Body of pancreas (tissue), 4 donors: ENCODE data around the gene PDYN. TPM values are rescaled to one million over a fixed set of nuclear protein-coding genes. Genes with fewer than 3 reads are reported as not detected.
A peak's percentile ranks its signal among the peaks of the same experiment; 100 is the strongest.

Experiments
- ATAC-seq: fragments of 150-250 bp; one replicate; pipeline ENCODE4 v1.9.1; 2016
- DNase-seq, 4 donors: peaks; one replicate each; pipeline ENCODE4 v3.0.0-alpha.2; 2019
- H3K27ac ChIP-seq, 4 donors: fragments of 200-600 bp; sonication (generic); 1 replicate in 3 of 4; 2 replicates in 1 of 4; pipeline versions ENCODE4 v1.5.1 to v1.6.1; 2016 to 2019; ENCODE audit warnings: mild to moderate bottlenecking in 1 of 4, mixed read lengths in 1 of 4, moderate library complexity in 1 of 4
- H3K27me3 ChIP-seq, 2 donors: fragments of 200-600 bp; sonication (generic); one replicate each; pipeline ENCODE4 v1.6.0; 2016; ENCODE audit warnings: mild to moderate bottlenecking in 1 of 2
- H3K36me3 ChIP-seq, 2 donors: fragments of 200-600 bp; sonication (generic); replicated peaks in 1 of 2; 2 replicates each; pipeline ENCODE4 v1.5.1; 2016; ENCODE audit warnings: low read depth in 2 of 2; ENCODE audit not compliant: insufficient read depth in 1 of 2
- H3K4me1 ChIP-seq: fragments of 200-600 bp; sonication (generic); one replicate; pipeline ENCODE4 v1.6.0; 2016
- H3K4me3 ChIP-seq, 2 donors: fragments of 200-600 bp; sonication (generic); 1 replicate in 1 of 2; 2 replicates in 1 of 2; pipeline ENCODE4 v1.5.1; 2016 to 2019
- H3K9me3 ChIP-seq, 3 donors: fragments of 200-600 bp; sonication (generic); 1 replicate in 2 of 3; 2 replicates in 1 of 3; pipeline ENCODE4 v1.5.1; 2016
- CTCF ChIP-seq, 7 experiments: fragments of 450-650 bp in 4 of 7; fragments of 200-600 bp in 3 of 7; sonication (generic) in 3 of 7; IDR thresholded peaks; one replicate each; pipeline ENCODE4 v1.5.1; 2016 to 2019; ENCODE audit warnings: antibody characterized with exemption in 7 of 7
- POLR2A ChIP-seq, 3 donors: fragments of 450-650 bp; IDR thresholded peaks; one replicate each; pipeline ENCODE4 v1.6.1; 2016; ENCODE audit warnings: antibody characterized with exemption in 3 of 3, mild to moderate bottlenecking in 2 of 3
- WGBS, 2 donors: methylation state at CpG; one replicate each; pipeline ENCODE4 v1.1.5; 2017; 5-methylcytosine and 5-hydroxymethylcytosine counted together
- intact Hi-C: fragments of 100-400 bp; cut with DNase I; formaldehyde crosslinking; loops from one replicate; pipeline ENCODE4 v1.15.1; 2023
- total RNA-seq, 2 donors: library from RNA; depleted of rRNA; stranded (reverse); fragments of >200 nt; gene quantifications; one replicate each; pipeline ENCODE4 v1.1.0, GENCODE V29; 2016

PDYN gene
- total RNA-seq, 2 donors from 2014 or later: not detected

GRCh38 chr20:1949347-1950100, 44.3 kb downstream of the PDYN start:
- no peak for ATAC-seq
- H3K4me1 ChIP-seq: peaks cover 14% of the 10 kb centered on the region
- no peak overlapping the region for H3K27ac ChIP-seq
- H3K4me3 ChIP-seq: no peak overlapping the region
- 72 to 73% methylated on average over 2 of the region's 2 CpGs for WGBS, 2 donors
- DNase-seq: no peak
- H3K27me3 ChIP-seq: no peaks in the 10 kb centered on the region
- H3K36me3 ChIP-seq: no peaks in the 10 kb centered on the region
- intact Hi-C loops: no loop called here
- H3K9me3 ChIP-seq: no peaks in the 10 kb centered on the region
- TF ChIP-seq CTCF (IDR thresholded peaks at IDR 0.05) (no peak), POLR2A (IDR thresholded peaks at IDR 0.05) (no peak)

DNA sequence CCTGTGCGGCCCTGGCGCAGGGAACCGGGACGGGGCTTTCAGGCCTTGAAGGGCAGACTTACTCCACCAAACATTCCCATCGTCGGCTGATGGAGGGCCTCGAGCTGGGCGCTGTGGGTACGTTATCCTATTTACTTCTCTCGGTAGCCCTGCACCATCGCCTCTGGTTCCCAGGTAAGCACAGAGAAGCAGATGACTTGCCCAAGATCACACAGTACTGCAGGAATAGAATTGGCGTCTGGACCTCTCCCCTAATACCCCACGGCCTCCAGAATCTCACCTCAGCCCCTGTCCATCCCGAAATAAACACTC, 46.4 kb downstream of the PDYN start:
- no peaks in the 10 kb centered on the region for H3K9me3 ChIP-seq
- DNase-seq: no peak
- no peaks in the 10 kb centered on the region for H3K27me3 ChIP-seq
- 44 to 56% methylated on average over 11 to 14 of the region's 14 CpGs for WGBS, 2 donors
- H3K4me3 ChIP-seq: no peak overlapping the region
- H3K27ac ChIP-seq: no peak overlapping the region
- ATAC-seq: no peak
- H3K4me1 ChIP-seq: peaks cover 14% of the 10 kb centered on the region
- no peak for TF ChIP-seq POLR2A (IDR thresholded peaks at IDR 0.05)
- no peak for TF ChIP-seq CTCF (IDR thresholded peaks at IDR 0.05)
- intact Hi-C loops: no loop called here
- no peaks in the 10 kb centered on the region for H3K36me3 ChIP-seq

- H3K4me3 ChIP-seq: no peak overlapping the region
- H3K27me3 ChIP-seq: no peaks in the 10 kb centered on the region
- H3K9me3 ChIP-seq: no peaks in the 10 kb centered on the region
- TF ChIP-seq POLR2A (IDR thresholded peaks at IDR 0.05) (peak in 2 of 3 donors; percentile 28 to 32), CTCF (IDR thresholded peaks at IDR 0.05) (no peak)
- H3K4me1 ChIP-seq: peaks cover 14% of the 10 kb centered on the region
- DNase-seq: peak; percentile 41 to 59 (median 48)
- peak overlapping the region in 1 of 4 donors; percentile 69 for H3K27ac ChIP-seq
- H3K36me3 ChIP-seq: no peaks in the 10 kb centered on the region
- intact Hi-C loops: no loop called here
- WGBS, 2 donors: 16 to 21% methylated on average over 28 to 38 of the region's 39 CpGs
- ATAC-seq: peak; percentile 51
These were observed 46.9 kb downstream of the PDYN start for GRCh38 chr20:1946762-1947534.

DNA sequence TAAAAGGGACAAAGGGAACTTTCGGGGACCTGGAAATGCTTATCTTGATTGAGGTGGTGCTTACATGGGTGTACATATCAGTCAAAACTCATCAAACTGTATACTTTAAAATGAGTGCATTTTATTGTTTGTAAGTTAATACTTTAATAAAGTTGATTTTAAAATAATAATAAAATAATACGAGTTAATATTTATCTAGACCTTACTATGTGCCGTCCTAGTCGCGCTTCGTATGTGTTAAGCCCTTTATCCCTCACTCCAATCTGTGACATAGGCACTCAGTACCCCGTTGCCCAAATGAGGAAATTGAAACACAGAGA, 47.5 kb downstream of the PDYN start:
- intact Hi-C loops: no loop called here
- WGBS, 2 donors: 50 to 62% methylated on average over 7 of the region's 7 CpGs
- peak overlapping the region in 1 of 4 donors; percentile 69 for H3K27ac ChIP-seq
- no peak overlapping the region for H3K4me3 ChIP-seq
- TF ChIP-seq CTCF (IDR thresholded peaks at IDR 0.05): no peak
- no peak for TF ChIP-seq POLR2A (IDR thresholded peaks at IDR 0.05)
- H3K4me1 ChIP-seq: peaks cover 14% of the 10 kb centered on the region
- ATAC-seq (no peak), DNase-seq (no peak)
- no peaks in the 10 kb centered on the region for H3K9me3 ChIP-seq
- no peaks in the 10 kb centered on the region for H3K36me3 ChIP-seq
- no peaks in the 10 kb centered on the region for H3K27me3 ChIP-seq
